Peyer's patch (tissue), 4 donors: ENCODE results near the gene AWAT1.

Source experiments
- POLR2A ChIP-seq, 2 donors: fragments of 450-650 bp; IDR thresholded peaks; one replicate each; pipeline ENCODE4 v1.5.1; 2017; ENCODE audit warnings: antibody characterized with exemption in 2 of 2, mild to moderate bottlenecking in 2 of 2, moderate library complexity in 2 of 2
- TF ChIP-seq, protein P1 (sequence below), 6 experiments: fragments of 450-650 bp in 4 of 6; fragments of 200-600 bp in 2 of 6; sonication (generic) in 1 of 6; IDR thresholded peaks; one replicate each; pipeline ENCODE4 v1.5.1; 2017 to 2019; ENCODE audit warnings: antibody characterized with exemption in 6 of 6, mild to moderate bottlenecking in 3 of 6, moderate library complexity in 1 of 6

DNA sequence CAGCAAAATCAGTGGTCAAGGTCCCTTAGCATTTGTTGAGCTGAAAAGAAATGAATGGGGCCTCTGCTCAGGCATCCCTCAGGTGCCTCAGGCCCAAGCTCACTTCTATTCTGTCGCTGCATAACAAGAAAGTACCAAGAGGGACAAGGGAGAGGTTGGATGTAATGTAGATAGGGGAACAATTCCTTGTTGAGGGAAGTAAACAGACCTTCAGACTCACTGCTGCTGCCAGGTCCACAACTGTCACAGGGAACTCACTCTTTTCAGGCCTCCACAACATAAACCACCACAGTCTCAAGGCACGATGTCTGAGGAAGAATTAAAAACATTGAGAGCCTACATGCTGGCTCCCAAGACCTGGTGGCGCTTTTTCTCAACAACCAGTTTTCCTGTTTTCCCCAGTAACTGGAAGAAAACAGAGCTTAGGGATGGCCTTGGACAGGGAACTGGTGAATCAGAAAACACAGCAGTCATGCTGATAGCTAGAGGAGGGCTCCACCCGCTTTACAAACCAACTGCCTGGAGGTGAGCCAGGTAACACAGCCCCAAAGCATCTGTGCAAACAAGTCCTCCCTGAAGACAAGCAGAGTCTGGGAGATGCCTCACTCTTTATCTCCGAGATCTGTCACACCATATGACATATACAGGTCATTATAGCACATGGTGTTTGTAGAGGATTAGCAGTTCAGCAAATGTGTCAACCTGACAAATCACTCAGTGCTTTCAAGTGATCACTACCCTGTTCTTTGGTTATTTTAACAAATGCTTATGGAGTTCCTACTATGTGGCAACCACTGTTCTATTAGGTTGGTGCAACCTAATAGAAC is 14.3 kb upstream of the AWAT1 start:
- TF ChIP-seq POLR2A (IDR thresholded peaks at IDR 0.05): no peak
- TF ChIP-seq, protein P1, sequence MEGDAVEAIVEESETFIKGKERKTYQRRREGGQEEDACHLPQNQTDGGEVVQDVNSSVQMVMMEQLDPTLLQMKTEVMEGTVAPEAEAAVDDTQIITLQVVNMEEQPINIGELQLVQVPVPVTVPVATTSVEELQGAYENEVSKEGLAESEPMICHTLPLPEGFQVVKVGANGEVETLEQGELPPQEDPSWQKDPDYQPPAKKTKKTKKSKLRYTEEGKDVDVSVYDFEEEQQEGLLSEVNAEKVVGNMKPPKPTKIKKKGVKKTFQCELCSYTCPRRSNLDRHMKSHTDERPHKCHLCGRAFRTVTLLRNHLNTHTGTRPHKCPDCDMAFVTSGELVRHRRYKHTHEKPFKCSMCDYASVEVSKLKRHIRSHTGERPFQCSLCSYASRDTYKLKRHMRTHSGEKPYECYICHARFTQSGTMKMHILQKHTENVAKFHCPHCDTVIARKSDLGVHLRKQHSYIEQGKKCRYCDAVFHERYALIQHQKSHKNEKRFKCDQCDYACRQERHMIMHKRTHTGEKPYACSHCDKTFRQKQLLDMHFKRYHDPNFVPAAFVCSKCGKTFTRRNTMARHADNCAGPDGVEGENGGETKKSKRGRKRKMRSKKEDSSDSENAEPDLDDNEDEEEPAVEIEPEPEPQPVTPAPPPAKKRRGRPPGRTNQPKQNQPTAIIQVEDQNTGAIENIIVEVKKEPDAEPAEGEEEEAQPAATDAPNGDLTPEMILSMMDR (IDR thresholded peaks at IDR 0.05): no peak
